K562 (cell line): ENCODE data around the gene C1QTNF12. TPM values are rescaled to one million over a fixed set of nuclear protein-coding genes. Genes with fewer than 3 reads are reported as not detected.
A peak's percentile ranks its signal among the peaks of the same experiment; 100 is the strongest.

ENCODE experiments used
- ATAC-seq: fragments of 200-7000 bp; cut with Tn5 transposase; 3 replicates; pipeline ENCODE4 v1.9.1; 2020; ENCODE audit warnings: moderate library complexity
- BruUV-seq: library from RNA; stranded (reverse); fragments of 400-500 nt; replicated peaks from 2 replicates; lab custom pipeline; 2021; lab: Mats Ljungman, UMichigan
- CTCF ChIA-PET: fragments of 300-600 bp; formaldehyde crosslinking; extraction: SDS; loops from one replicate; lab custom pipeline; 2021; ENCODE audit warnings: low intra/inter-chr PET ratio; lab: Yijun Ruan, JAX
- POLR2A ChIA-PET: fragments of 300-600, 350-650 bp; sonication (Branson Sonifier 250); formaldehyde crosslinking; extraction: SDS; loops from one replicate; lab custom pipeline; 2021; ENCODE audit warnings: antibody characterized with exemption, inconsistent platforms; lab: Yijun Ruan, JAX
- DNase-seq, 4 experiments: peaks; one replicate each; pipeline versions ENCODE4 v3.0.0 to v3.0.0-alpha.2; 2011 to 2018; ENCODE audit warnings: low spot score in 3 of 4, mixed read lengths in 3 of 4; ENCODE audit errors: extremely low read depth in 1 of 4
- FAIRE-seq: peaks from 2 replicates; lab custom pipeline; 2011; peaks lifted over from hg19 to GRCh38; lab: Jason Lieb, UNC
- H2AFZ ChIP-seq: 2 replicates; pipeline ENCODE4 v1.6.0; 2011; ENCODE audit warnings: low read depth, low read length, control low read depth, inconsistent platforms
- H3K27ac ChIP-seq: fragments of 200-600 bp; 3 replicates; pipeline ENCODE4 v1.8.0; 2011; ENCODE audit warnings: low read depth, mild to moderate bottlenecking, control low read depth, inconsistent platforms, low read length, moderate library complexity, mixed read lengths; ENCODE audit errors: extremely low read depth
- H3K27me3 ChIP-seq, 2 experiments: fragments of 300-600 bp in 1 of 2; 2 replicates in 1 of 2; 3 replicates in 1 of 2; pipeline versions ENCODE4 v1.6.0 to v1.8.0; 2011; ENCODE audit warnings: inconsistent platforms in 2 of 2, low read length in 2 of 2, mild to moderate bottlenecking in 1 of 2, mixed read lengths in 1 of 2, moderate library complexity in 1 of 2; ENCODE audit not compliant: control insufficient read depth in 2 of 2, insufficient read depth in 2 of 2
- H3K36me3 ChIP-seq: fragments of 300-600 bp; 3 replicates; pipeline ENCODE4 v1.8.0; 2011; ENCODE audit warnings: mild to moderate bottlenecking, low read length, inconsistent platforms; ENCODE audit not compliant: control insufficient read depth, insufficient read depth
- H3K4me1 ChIP-seq, 2 experiments: fragments of 200-600 bp in 1 of 2; replicated peaks in 1 of 2; 2 replicates in 1 of 2; 3 replicates in 1 of 2; pipeline versions ENCODE4 v1.5.1 to v1.8.0; 2011; ENCODE audit warnings: inconsistent platforms in 2 of 2, low read length in 2 of 2, mild to moderate bottlenecking in 1 of 2, mixed read lengths in 1 of 2, moderate library complexity in 1 of 2; ENCODE audit not compliant: control insufficient read depth in 2 of 2, insufficient read depth in 2 of 2
- H3K4me2 ChIP-seq: 2 replicates; pipeline ENCODE4 v1.6.1; 2011; ENCODE audit warnings: low read length, control low read depth, inconsistent platforms, mixed read lengths; ENCODE audit not compliant: insufficient read depth
- H3K4me3 ChIP-seq: fragments of 200-600 bp; sonication (generic), shearing (Covaris generic); 2 replicates; pipeline ENCODE4 v1.5.1; 2016; ENCODE audit warnings: control low read depth, inconsistent platforms
- H3K79me2 ChIP-seq: fragments of 200-600 bp; 3 replicates; pipeline ENCODE4 v1.8.0; 2011; ENCODE audit warnings: low read length, inconsistent platforms; ENCODE audit not compliant: control insufficient read depth, insufficient read depth
- H3K9ac ChIP-seq, 2 experiments: 2 replicates each; pipeline versions ENCODE4 v1.6.0 to v1.6.1; 2011; ENCODE audit warnings: low read depth in 2 of 2, low read length in 2 of 2, control low read depth in 1 of 2, inconsistent platforms in 1 of 2, mild to moderate bottlenecking in 1 of 2, mixed read lengths in 1 of 2; ENCODE audit not compliant: insufficient read depth in 1 of 2
- H3K9me1 ChIP-seq: one replicate; pipeline ENCODE4 v1.6.0; 2011; ENCODE audit warnings: inconsistent platforms, mild to moderate bottlenecking, low read length, moderate library complexity; ENCODE audit not compliant: control insufficient read depth, insufficient read depth
- H3K9me3 ChIP-seq: replicated peaks from 2 replicates; pipeline ENCODE4 v1.5.1; 2011; ENCODE audit warnings: low read depth, low read length, inconsistent platforms; ENCODE audit not compliant: control insufficient read depth, insufficient read depth
- H4K20me1 ChIP-seq: replicated peaks from 2 replicates; pipeline ENCODE4 v1.6.1; 2011; ENCODE audit warnings: low read length, inconsistent platforms, mixed read lengths; ENCODE audit not compliant: control insufficient read depth, insufficient read depth
- ASH1L ChIP-seq: fragments of 450-650 bp; IDR thresholded peaks from 2 replicates; pipeline ENCODE4 v1.6.1; 2018; ENCODE audit warnings: borderline replicate concordance, mild to moderate bottlenecking, low read depth; ENCODE audit not compliant: partially characterized antibody
- PATZ1 ChIP-seq: fragments of 250-450 bp; sonication (Bioruptor Pico); IDR thresholded peaks from 2 replicates; pipeline ENCODE4 v1.5.0; 2020; ENCODE audit warnings: mild to moderate bottlenecking, borderline replicate concordance
- POLR2H ChIP-seq: IDR thresholded peaks from 2 replicates; pipeline ENCODE4 v1.6.1; 2016; ENCODE audit warnings: missing genetic modification characterization, low read depth, mild to moderate bottlenecking, control low read depth, missing compliant biosample characterization, moderate library complexity
- SMAD1 ChIP-seq: fragments of 150-350 bp; IDR thresholded peaks from 2 replicates; pipeline ENCODE4 v1.6.1; 2014; ENCODE audit warnings: low read length, low read depth; ENCODE audit not compliant: partially characterized antibody
- SREBF1 ChIP-seq: fragments of 150-350 bp; IDR thresholded peaks from 2 replicates; pipeline ENCODE4 v1.6.1; 2014; ENCODE audit warnings: antibody characterized with exemption, low read depth, low read length, borderline replicate concordance
- TEAD2 ChIP-seq: fragments of 450-650 bp; IDR thresholded peaks from 2 replicates; pipeline ENCODE4 v1.6.1; 2016; ENCODE audit warnings: missing genetic modification characterization, control low read depth, missing compliant biosample characterization
- ZNF175 ChIP-seq: fragments of 200-800 bp; sonication (Bioruptor generic); IDR thresholded peaks from 2 replicates; pipeline ENCODE4 v1.6.1; 2016; ENCODE audit warnings: low read depth, mild to moderate bottlenecking, missing genetic modification characterization, missing compliant biosample characterization
- WGBS: fragments of 100-300 bp; shearing (Covaris generic); methylation state at CpG from one replicate; pipeline ENCODE4 v1.1.6; 2016; ENCODE audit warnings: low coverage, mixed read lengths; ENCODE audit not compliant: insufficient coverage; ENCODE audit errors: missing lambda C conversion rate; 5-methylcytosine and 5-hydroxymethylcytosine counted together
- in situ Hi-C: fragments of 300-500 bp; cut with MboI; formaldehyde crosslinking; loops from 4 replicates; pipeline ENCODE4 v1.15.0; 2018; ENCODE audit warnings: inconsistent platforms, mixed read lengths
- intact Hi-C: fragments of 100-400 bp; cut with micrococcal nuclease; formaldehyde crosslinking; loops from 2 replicates; pipeline ENCODE4 v1.14.2; 2022
- polyA plus RNA-seq, 8 experiments: library from polyadenylated mRNA; depleted of rRNA in 4 of 8; stranded (reverse) in 5 of 8; unstranded in 3 of 8; fragments of >200 nt; fragmentation: Nextera tagmentation in 2 of 8; fragmentation: Illumina TruSeq in 1 of 8; extraction: Ambion mirVana in 2 of 8; extraction: Trizol in 1 of 8; gene quantifications; 2 replicates each; pipeline versions ENCODE4 v1.2.1 to v1.2.3, GENCODE V29; 2011 to 2014; ENCODE audit warnings: inconsistent platforms in 1 of 8, missing spikeins in 1 of 8
- total RNA-seq, 7 experiments: library from RNA; depleted of rRNA in 6 of 7; stranded (reverse); fragments of >200 nt in 6 of 7; fragmentation: Illumina TruSeq in 2 of 7; extraction: Trizol in 2 of 7; gene quantifications; 2 replicates each; pipeline versions ENCODE4 v1.2.1 to v1.2.3, GENCODE V29; 2011 to 2021; ENCODE audit warnings: low replicate concordance in 1 of 7

The C1QTNF12 gene
- total and polyA plus RNA-seq, 9 of the 15 experiments (the other 6 are each of a cell fraction or from before 2014, with no cell fraction given), result 0.11 to 4.3 (median 0.93) TPM; not detected in 3

- Histone ChIP-seq H3K27me3 (no peaks in the 10 kb centered on the region; a peak in 1 of 5 replicates), H3K4me2 (no peak overlapping the region), H3K36me3 (no peaks in the 10 kb centered on the region), H3K27ac (no peak overlapping the region), H4K20me1 (no peaks in the 10 kb centered on the region), H3K4me1 (peaks cover 0 to 62% of the 10 kb centered on the region in 2 experiments; a peak in 3 of 5 replicates), H3K9ac (peak overlapping the region in 1 of 2 experiments; percentile 67; a peak in 2 of 4 replicates), H3K79me2 (no peaks in the 10 kb centered on the region), H2AFZ (no peak overlapping the region)
- ChIA-PET POLR2A (interaction anchor here (0.7 to 1.5 kb wide), 4 partner anchors 9 to 18 kb away, joined by 3 to 5 read pairs (median 4); no protein-coding TSS in a partner anchor), CTCF (no interaction called here)
- FAIRE-seq (no peak), ATAC-seq (no peak)
- WGBS, result 38% methylated on average over 14 of the region's 23 CpGs
- TF ChIP-seq TEAD2 (tag) (no peak), POLR2H (no peak), SMAD1 (no peak), SREBF1 (no peak), ZNF175 (CRISPR knock-in tag) (no peak), PATZ1 (CRISPR knock-in tag) (no peak), ASH1L (no peak)
- TF ChIP-seq, all 486 proteins: peak for 0
- BruUV-seq, result no TSS peak
- DNase-seq, result peak in 1 of 4 experiments; percentile 17
- intact Hi-C loops (no loop called here), in situ Hi-C loops (no loop called here)
- no peaks in the 10 kb centered on the region for H3K9me1 ChIP-seq
- no peak overlapping the region for H3K4me3 ChIP-seq
- peaks cover 6% of the 10 kb centered on the region; the same call in 1 of the 2 replicates for H3K9me3 ChIP-seq
These were observed 47.9 kb downstream of the C1QTNF12 start for GRCh38 chr1:1198423-1199140.
